HepG2 (cell line): ENCODE results near the gene MIOS. TPM values are rescaled to one million over a fixed set of nuclear protein-coding genes. Genes with fewer than 3 reads are reported as not detected.

Experiments used
- ATAC-seq: fragments of 200-7000 bp; cut with Tn5 transposase; 3 replicates; pipeline ENCODE4 v1.9.1; 2020; ENCODE audit warnings: mild to moderate bottlenecking, moderate library complexity
- BruUV-seq: library from RNA; stranded (reverse); fragments of 400-500 nt; replicated peaks from 2 replicates; lab custom pipeline; 2021; lab: Mats Ljungman, UMichigan
- CTCF ChIA-PET: fragments of 300-600 bp; formaldehyde crosslinking; extraction: SDS; loops from one replicate; lab custom pipeline; 2021; ENCODE audit warnings: low total read pairs, inconsistent platforms, low intra/inter-chr PET ratio; lab: Yijun Ruan, JAX
- POLR2A ChIA-PET: fragments of 350-600 bp; sonication (Branson Sonifier 250); formaldehyde crosslinking; loops from one replicate; lab custom pipeline; 2020; ENCODE audit warnings: antibody characterized with exemption, inconsistent platforms; lab: Yijun Ruan, JAX
- DNase-seq: peaks from one replicate; pipeline ENCODE4 v3.0.0-alpha.2; 2015; ENCODE audit warnings: low spot score
- FAIRE-seq: peaks from 3 replicates; lab custom pipeline; 2011; peaks lifted over from hg19 to GRCh38; lab: Jason Lieb, UNC
- H2AFZ ChIP-seq: one replicate; pipeline ENCODE4 v1.6.1; 2011; ENCODE audit warnings: low read length, inconsistent platforms
- H3K27ac ChIP-seq: fragments of 300-600 bp; 3 replicates; pipeline ENCODE4 v1.8.0; 2011; ENCODE audit warnings: mixed run types, mild to moderate bottlenecking, mixed read lengths, low read length, inconsistent platforms; ENCODE audit not compliant: insufficient read depth; ENCODE audit errors: extremely low read length
- H3K27me3 ChIP-seq, 2 experiments: fragments of 200-600 bp in 1 of 2; 2 replicates in 1 of 2; 3 replicates in 1 of 2; pipeline versions ENCODE4 v1.6.0 to v1.8.0; 2011; ENCODE audit warnings: low read length in 2 of 2, mild to moderate bottlenecking in 2 of 2, moderate library complexity in 2 of 2, inconsistent platforms in 1 of 2; ENCODE audit not compliant: insufficient read depth in 2 of 2, control insufficient read depth in 1 of 2
- H3K36me3 ChIP-seq, 2 experiments: fragments of 200-600 bp in 1 of 2; replicated peaks in 1 of 2; 2 replicates in 1 of 2; 3 replicates in 1 of 2; pipeline versions ENCODE4 v1.5.1 to v1.8.0; 2011; ENCODE audit warnings: low read length in 2 of 2, inconsistent platforms in 1 of 2; ENCODE audit not compliant: insufficient read depth in 2 of 2, control insufficient read depth in 1 of 2
- H3K4me1 ChIP-seq: 2 replicates; pipeline ENCODE4 v1.5.1; 2012; ENCODE audit warnings: low read length, inconsistent platforms; ENCODE audit not compliant: insufficient read depth
- H3K4me2 ChIP-seq: 2 replicates; pipeline ENCODE4 v1.6.0; 2011; ENCODE audit warnings: low read depth, low read length, inconsistent platforms
- H3K4me3 ChIP-seq, 3 experiments: fragments of 200-600 bp in 1 of 3; sonication (generic), shearing (Covaris generic) in 1 of 3; replicated peaks in 1 of 3; 2 replicates each; pipeline ENCODE4 v1.5.1; 2011 to 2016; ENCODE audit warnings: low read length in 3 of 3, inconsistent platforms in 2 of 3, low read depth in 2 of 3, mild to moderate bottlenecking in 2 of 3, control low read depth in 1 of 3, mixed read lengths in 1 of 3; ENCODE audit not compliant: insufficient read depth in 1 of 3
- H3K79me2 ChIP-seq: one replicate; pipeline ENCODE4 v1.6.1; 2011; ENCODE audit warnings: low read length, inconsistent platforms; ENCODE audit not compliant: insufficient read depth
- H3K9ac ChIP-seq: 2 replicates; pipeline ENCODE4 v1.6.0; 2011; ENCODE audit warnings: mild to moderate bottlenecking, low read depth, low read length, inconsistent platforms; ENCODE audit not compliant: insufficient read depth
- H3K9me3 ChIP-seq: 2 replicates; pipeline ENCODE4 v1.5.1; 2012; ENCODE audit warnings: mild to moderate bottlenecking, low read length
- H4K20me1 ChIP-seq: 2 replicates; pipeline ENCODE4 v1.6.0; 2011; ENCODE audit warnings: inconsistent platforms, mild to moderate bottlenecking, low read length, moderate library complexity; ENCODE audit not compliant: insufficient read depth
- MAFF ChIP-seq: IDR thresholded peaks from 2 replicates; pipeline ENCODE4 v1.6.1; 2011; ENCODE audit warnings: low read depth, low read length, improper control_type of control experiment
- MAFK ChIP-seq, 2 experiments: IDR thresholded peaks in 1 of 2; conservative IDR thresholded peaks in 1 of 2; 2 replicates each; pipeline ENCODE4 v1.6.1; 2011; ENCODE audit warnings: improper control_type of control experiment in 2 of 2, low read length in 2 of 2
- NFE2L2 ChIP-seq: fragments of 150-350 bp; IDR thresholded peaks from 2 replicates; pipeline ENCODE4 v1.6.1; 2014; ENCODE audit warnings: low read length
- NFRKB ChIP-seq: fragments of 450-650 bp; IDR thresholded peaks from 2 replicates; pipeline ENCODE4 v1.6.1; 2017
- ZBTB25 ChIP-seq: IDR thresholded peaks from 2 replicates; pipeline ENCODE4 v1.6.1; 2018; ENCODE audit warnings: missing genetic modification reagents
- ZIK1 ChIP-seq: sonication (generic); formaldehyde crosslinking; IDR thresholded peaks from 2 replicates; pipeline ENCODE4 v1.5.0; 2020; ENCODE audit warnings: mild to moderate bottlenecking, low read depth, missing genetic modification reagents, borderline replicate concordance
- ZNF232 ChIP-seq: sonication (generic); formaldehyde crosslinking; IDR thresholded peaks from 2 replicates; pipeline ENCODE4 v1.4.0; 2020; ENCODE audit warnings: missing genetic modification reagents, borderline replicate concordance
- WGBS: methylation state at CpG from one replicate; pipeline ENCODE4 v1.1.6; 2017; ENCODE audit warnings: low lambda C conversion rate; 5-methylcytosine and 5-hydroxymethylcytosine counted together
- in situ Hi-C: cut with HindIII; loops from 2 replicates; pipeline ENCODE4 v1.10.0; 2017; ENCODE audit warnings: low pct_unique_long_range_greater_than_20kb; ENCODE audit not compliant: extremely low pct_ligation_motif_present
- intact Hi-C: fragments of 100-400 bp; cut with micrococcal nuclease; formaldehyde crosslinking; loops from one replicate; pipeline ENCODE4 v1.10.0; 2022; ENCODE audit not compliant: unreplicated experiment
- polyA plus RNA-seq, 8 experiments: library from polyadenylated mRNA; depleted of rRNA in 3 of 8; stranded (reverse) in 7 of 8; unstranded in 1 of 8; fragments of >200 nt; fragmentation: Illumina TruSeq in 4 of 8; extraction: Trizol in 4 of 8; gene quantifications; 2 replicates each; pipeline versions ENCODE4 v1.2.1 to v1.2.3, GENCODE V29; 2011 to 2016; ENCODE audit warnings: low read depth in 4 of 8, missing spikeins in 1 of 8, mixed read lengths in 1 of 8; ENCODE audit not compliant: insufficient read depth in 1 of 8
- total RNA-seq, 5 experiments: library from RNA; depleted of rRNA; stranded (reverse); fragments of >200 nt; fragmentation: Illumina TruSeq; extraction: Trizol; gene quantifications; 2 replicates each; pipeline ENCODE4 v1.2.3, GENCODE V29; 2016; ENCODE audit warnings: low read depth in 1 of 5

The MIOS gene
- total and polyA plus RNA-seq, 2 of the 13 experiments (the other 11 are each of a cell fraction or from before 2014, with no cell fraction given) = 15.2 to 33.5 TPM

- no peak for TF ChIP-seq ZBTB25 (CRISPR knock-in tag)
- no peak for TF ChIP-seq NFE2L2
- no peak for TF ChIP-seq ZNF232 (CRISPR knock-in tag)
- no peak for TF ChIP-seq NFRKB
Observed at GRCh38 chr7:7612519-7612918, 45.8 kb downstream of the MIOS start (continued).

GRCh38 chr7:7613210-7613609, 46.5 kb downstream of the MIOS start:
- DNase-seq (no peak), ATAC-seq (no peak), FAIRE-seq (no peak)
- in situ Hi-C loops (no loop called here), intact Hi-C loops (no loop called here)
- no TSS peak for BruUV-seq
- H3K4me2 ChIP-seq = no peak overlapping the region
- H2AFZ ChIP-seq = no peak overlapping the region
- H3K9ac ChIP-seq = no peak overlapping the region
- H3K27me3 ChIP-seq = no peaks in the 10 kb centered on the region
- no peaks in the 10 kb centered on the region for H3K4me1 ChIP-seq
- TF ChIP-seq ZIK1 (CRISPR knock-in tag) (no peak), MAFK (conservative IDR thresholded peaks at IDR 0.05 in 1 of 2, IDR thresholded peaks at IDR 0.05 in 1 of 2; ENCODE audit: low read length in 2 of 2) (peak; percentile 11 to 60; a peak in 2 of 4 replicates), MAFF (peak; percentile 36; the same call in 1 of the 2 replicates)
- H3K79me2 ChIP-seq = no peaks in the 10 kb centered on the region
- CTCF ChIA-PET = no interaction called here
- H3K36me3 ChIP-seq = no peaks in the 10 kb centered on the region; a peak in 1 of 5 replicates
- no peaks in the 10 kb centered on the region for H3K9me3 ChIP-seq
- H3K4me3 ChIP-seq = no peak overlapping the region
- no peaks in the 10 kb centered on the region for H4K20me1 ChIP-seq
- H3K27ac ChIP-seq = no peak overlapping the region
- WGBS = 97% methylated on average over 1 of the region's 1 CpG
- POLR2A ChIA-PET = no interaction called here
